Measurements from ENCODE around the gene ACLY. TPM values are rescaled to one million over a fixed set of nuclear protein-coding genes. Genes with fewer than 3 reads are reported as not detected.

ACLY gene
- total and polyA plus RNA-seq, 2 donors (not counting 1 experiment from before 2014, with no cell fraction given), result 40.2 to 91.5 TPM

DNA sequence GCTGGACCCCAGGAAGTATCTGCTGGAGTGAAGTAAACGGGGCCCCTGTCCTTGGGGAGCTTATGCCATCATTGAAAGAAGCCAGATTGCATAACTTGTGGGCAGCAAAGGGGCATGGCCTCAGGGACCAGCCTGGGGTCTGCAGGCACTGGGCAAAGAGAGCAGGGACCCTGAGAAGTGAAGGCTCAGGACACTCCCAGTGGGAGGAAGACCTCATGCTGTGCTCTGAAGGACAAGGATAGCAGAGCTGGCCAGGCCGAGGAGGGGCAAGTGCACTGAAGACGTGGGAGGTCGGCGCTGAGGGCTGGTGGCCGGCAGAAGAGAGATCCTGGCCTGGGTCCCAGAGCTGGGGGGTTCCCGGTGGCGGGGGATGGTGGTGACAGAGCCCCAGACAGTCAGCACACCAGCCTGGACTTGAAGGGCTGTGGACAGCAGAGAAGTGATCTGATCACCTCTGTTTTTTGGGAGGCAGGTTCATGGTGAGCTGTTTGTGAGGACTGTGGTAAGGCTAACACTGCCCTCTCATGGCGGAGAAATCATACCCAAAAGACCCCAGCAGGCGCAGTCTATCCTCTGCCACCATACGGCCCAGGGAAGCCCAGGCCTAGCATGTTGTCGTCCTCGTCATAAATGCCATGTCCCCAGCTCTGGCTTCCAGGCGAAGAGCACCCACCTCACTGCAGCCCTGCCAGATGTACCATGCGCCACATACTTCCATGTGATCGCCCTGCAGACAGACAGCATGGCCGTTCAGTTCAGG, 40.8 kb upstream of the ACLY start:
- Mint-ChIP-seq H3K27ac (no peak overlapping the region), H3K27me3 (no peaks in the 10 kb centered on the region), H3K4me1 (no peaks in the 10 kb centered on the region), H3K9me3 (ENCODE audit: insufficient read depth) (no peaks in the 10 kb centered on the region), H3K4me3 (no peak overlapping the region)
- WGBS (ENCODE audit: insufficient coverage), result 83% methylated on average over 17 of the region's 17 CpGs
- Histone ChIP-seq H4K20me1 (ENCODE audit: control insufficient read depth, insufficient read depth, low read length, poor library complexity, severe bottlenecking) (no peaks in the 10 kb centered on the region), H3K9ac (ENCODE audit: low read length) (no peak overlapping the region), H3K36me3 (replicated peaks in 1 of 2; ENCODE audit: control extremely low read depth in 1 of 2, control insufficient read depth in 1 of 2, extremely low read depth in 1 of 2, insufficient read depth in 2 of 2, low read length in 1 of 2) (no peaks in the 10 kb centered on the region), H3K27me3 (replicated peaks in 1 of 4; ENCODE audit: control extremely low read depth in 1 of 4, control insufficient read depth in 3 of 4, insufficient read depth in 4 of 4, low read length in 3 of 4) (no peaks in the 10 kb centered on the region), H3K4me3 (ENCODE audit: control extremely low read depth in 1 of 5, extremely low read depth in 1 of 5, insufficient read depth in 1 of 5, low read depth in 2 of 5, low read length in 4 of 5) (no peak overlapping the region), H3K79me2 (ENCODE audit: control insufficient read depth, insufficient read depth, low read length) (no peaks in the 10 kb centered on the region), H3K27ac (ENCODE audit: low read length in 2 of 2) (no peak overlapping the region), H3K4me1 (ENCODE audit: control insufficient read depth in 2 of 2, insufficient read depth in 2 of 2, low read length in 2 of 2) (peaks cover 0 to 6% of the 10 kb centered on the region in 2 donors), H3K9me3 (ENCODE audit: control extremely low read depth in 1 of 3, control insufficient read depth in 2 of 3, insufficient read depth in 1 of 3, low read length in 2 of 3) (no peaks in the 10 kb centered on the region), H3K4me2 (replicated peaks; ENCODE audit: low read depth, low read length, poor library complexity, severe bottlenecking) (no peak overlapping the region), H2AFZ (ENCODE audit: insufficient read depth, low read depth, low read length, poor library complexity, severe bottlenecking) (no peak overlapping the region)
- intact Hi-C loops (cut with micrococcal nuclease), result loop anchor here (10.0 kb wide), 1 partner anchor 225 kb away; the partner anchor contains the start of gene HAP1
- ATAC-seq (ENCODE audit: low read depth) (no peak), DNase-seq (no peak)
- POLR2A ChIA-PET, result interaction anchor here (0.5 to 0.6 kb wide), 2 partner anchors 12 to 59 kb away, joined by 3 to 4 read pairs; no protein-coding TSS in a partner anchor
- CTCF ChIA-PET, result interaction anchor here (0.8 to 11.6 kb wide), 11 partner anchors 11 to 161 kb away, joined by 3 to 115 read pairs (median 5); partner anchors contain the start of genes DHX58, HSPB9, KAT2A and NKIRAS2
- no peak for TF ChIP-seq EZH2 (IDR thresholded peaks at IDR 0.05; ENCODE audit: borderline replicate concordance, insufficient read depth, low read depth, low read length, poor library complexity, severe bottlenecking)
- TF ChIP-seq CTCF (IDR thresholded peaks at IDR 0.05), result no peak

- Histone ChIP-seq H3K27me3 (replicated peaks in 1 of 4; ENCODE audit: control extremely low read depth in 1 of 4, control insufficient read depth in 3 of 4, insufficient read depth in 4 of 4, low read length in 3 of 4) (no peaks in the 10 kb centered on the region), H3K79me2 (ENCODE audit: control insufficient read depth, insufficient read depth, low read length) (no peaks in the 10 kb centered on the region), H3K27ac (ENCODE audit: low read length in 2 of 2) (no peak overlapping the region), H3K4me3 (ENCODE audit: control extremely low read depth in 1 of 5, extremely low read depth in 1 of 5, insufficient read depth in 1 of 5, low read depth in 2 of 5, low read length in 4 of 5) (no peak overlapping the region), H3K9ac (ENCODE audit: low read length) (no peak overlapping the region), H3K36me3 (replicated peaks in 1 of 2; ENCODE audit: control extremely low read depth in 1 of 2, control insufficient read depth in 1 of 2, extremely low read depth in 1 of 2, insufficient read depth in 2 of 2, low read length in 1 of 2) (no peaks in the 10 kb centered on the region), H3K9me3 (ENCODE audit: control extremely low read depth in 1 of 3, control insufficient read depth in 2 of 3, insufficient read depth in 1 of 3, low read length in 2 of 3) (no peaks in the 10 kb centered on the region), H3K4me2 (replicated peaks; ENCODE audit: low read depth, low read length, poor library complexity, severe bottlenecking) (no peak overlapping the region), H4K20me1 (ENCODE audit: control insufficient read depth, insufficient read depth, low read length, poor library complexity, severe bottlenecking) (no peaks in the 10 kb centered on the region), H3K4me1 (ENCODE audit: control insufficient read depth in 2 of 2, insufficient read depth in 2 of 2, low read length in 2 of 2) (peaks cover 0 to 6% of the 10 kb centered on the region in 2 donors), H2AFZ (ENCODE audit: insufficient read depth, low read depth, low read length, poor library complexity, severe bottlenecking) (no peak overlapping the region)
- no peaks in the 10 kb centered on the region for H3K27me3 Mint-ChIP-seq
- H3K27ac Mint-ChIP-seq, result no peak overlapping the region
- ChIA-PET CTCF (interaction anchor here (0.7 to 11.6 kb wide), 9 partner anchors 10 to 222 kb away, joined by 3 to 115 read pairs (median 3); partner anchors contain the start of genes DHX58, HSPB9, KAT2A and NKIRAS2), POLR2A (interaction anchor here (0.6 kb wide), 1 partner anchor 59 kb away, joined by 3 read pairs; no protein-coding TSS in a partner anchor)
- DNase-seq, result no peak
- no peaks in the 10 kb centered on the region for H3K9me3 Mint-ChIP-seq (ENCODE audit: insufficient read depth)
- H3K4me1 Mint-ChIP-seq, result no peaks in the 10 kb centered on the region
- 89% methylated on average over 2 of the region's 2 CpGs for WGBS (ENCODE audit: insufficient coverage)
- no peak for TF ChIP-seq CTCF (IDR thresholded peaks at IDR 0.05)
- no peak for TF ChIP-seq EZH2 (IDR thresholded peaks at IDR 0.05; ENCODE audit: borderline replicate concordance, insufficient read depth, low read depth, low read length, poor library complexity, severe bottlenecking)
- intact Hi-C loops (cut with micrococcal nuclease), result no loop called here
- no peak overlapping the region for H3K4me3 Mint-ChIP-seq
- no peak for ATAC-seq (ENCODE audit: low read depth)
Measured at GRCh38 chr17:41959030-41959335, 40.2 kb upstream of the ACLY start.
